GM13977 (cell line): ENCODE measurements around the gene SEC22B.
A peak's percentile ranks its signal among the peaks of the same experiment; 100 is the strongest.
"Not testable (repeated sequence)": the region's sequence is repeated elsewhere in the genome, so short reads cannot be mapped to it uniquely, and the experiment has no call there.

ENCODE experiments used
- DNase-seq: peaks from one replicate; pipeline ENCODE4 v3.0.0; 2012; ENCODE audit warnings: low spot score
- CTCF ChIP-seq: IDR thresholded peaks from 2 replicates; pipeline ENCODE4 v1.5.1; 2012; ENCODE audit warnings: mild to moderate bottlenecking, control low read depth; ENCODE audit not compliant: insufficient read depth; ENCODE audit errors: extremely low read depth, missing control alignments
- in situ Hi-C: fragments of 300-500 bp; cut with MboI; formaldehyde crosslinking; loops from one replicate; pipeline ENCODE4 v1.12.0; 2022; ENCODE audit warnings: low sequenced_read_pairs, low pct_unique_long_range_greater_than_20kb, mixed read lengths, inconsistent platforms; ENCODE audit not compliant: unreplicated experiment

The SEC22B gene

GRCh38 chr1:120176092-120176855 is at the start of gene SEC22B:
TSS of gene SEC22B (minus strand) at chr1:120176520. CDS start at chr1:120176381, 139 bp downstream.
- no peak for TF ChIP-seq CTCF
- in situ Hi-C loops, result no loop called here
- peak; percentile 83 for DNase-seq

- in situ Hi-C loops, DNase-seq: not testable (repeated sequence)
Observed at GRCh38 chr1:120217933-120218332, 41.6 kb upstream of the SEC22B start.

- DNase-seq, in situ Hi-C loops: not testable (repeated sequence)
Observed at GRCh38 chr1:120217175-120217929, 41.0 kb upstream of the SEC22B start.

- in situ Hi-C loops, DNase-seq: not testable (repeated sequence)
Observed at GRCh38 chr1:120213606-120214005, 37.3 kb upstream of the SEC22B start.

GRCh38 chr1:120210754-120211153 is 34.4 kb upstream of the SEC22B start:
- in situ Hi-C loops, DNase-seq: not testable (repeated sequence)

- in situ Hi-C loops, DNase-seq: not testable (repeated sequence)
Observed at GRCh38 chr1:120196863-120197775, 20.8 kb upstream of the SEC22B start.

- DNase-seq, in situ Hi-C loops: not testable (repeated sequence)
Observed at GRCh38 chr1:120188626-120189025, 12.3 kb upstream of the SEC22B start.

GRCh38 chr1:120182176-120182707 is 5.9 kb upstream of the SEC22B start:
- in situ Hi-C loops, DNase-seq: not testable (repeated sequence)

GRCh38 chr1:120179811-120180690 is 3.7 kb upstream of the SEC22B start:
- peak; percentile 9 for DNase-seq
- in situ Hi-C loops, result not testable (repeated sequence)
